HG03460 (cell line): ENCODE data around the gene IDH3G.
"Not testable (repeated sequence)": the region's sequence is repeated elsewhere in the genome, so short reads cannot be mapped to it uniquely, and the experiment has no call there.

Source experiments
- ATAC-seq: cut with Tn5 transposase; IDR thresholded peaks from one replicate; pipeline ENCODE4 v1.9.1; 2021; ENCODE audit not compliant: unreplicated experiment

Gene IDH3G

GRCh38 chrX:153794018-153794896 lies at the start of gene IDH3G, which contains the start of gene SSR4:
IDH3G (minus strand) TSS chrX:153794375; CDS start chrX:153794326, 49 bp downstream.
SSR4 (plus strand) TSS chrX:153794668; CDS start chrX:153794688, 20 bp downstream.
- ATAC-seq: peak; percentile 93

- no peak for ATAC-seq
Observed at GRCh38 chrX:153836921-153837320, 42.7 kb upstream of the IDH3G start.

- ATAC-seq: no peak
Observed at GRCh38 chrX:153832728-153833127, 38.6 kb upstream of the IDH3G start.

GRCh38 chrX:153831429-153832150 lies 37.4 kb upstream of the IDH3G start:
- ATAC-seq: no peak

GRCh38 chrX:153830640-153831428 lies 36.7 kb upstream of the IDH3G start:
- no peak for ATAC-seq

- no peak for ATAC-seq
Observed at GRCh38 chrX:153829799-153830639, 35.8 kb upstream of the IDH3G start, which contains the start of gene PDZD4. PDZD4 (minus strand) TSS chrX:153830544; CDS start chrX:153830298, 246 bp downstream.

- no peak for ATAC-seq
Observed at GRCh38 chrX:153829549-153829798, 35.3 kb upstream of the IDH3G start.

GRCh38 chrX:153828723-153829548 lies 34.8 kb upstream of the IDH3G start:
- no peak for ATAC-seq

- ATAC-seq: no peak
Observed at GRCh38 chrX:153828308-153828707, 34.1 kb upstream of the IDH3G start.

- ATAC-seq: no peak
Observed at GRCh38 chrX:153827903-153828302, 33.7 kb upstream of the IDH3G start.

- no peak for ATAC-seq
Observed at GRCh38 chrX:153827016-153827415, 32.8 kb upstream of the IDH3G start.

- no peak for ATAC-seq
Observed at GRCh38 chrX:153825042-153825441, 30.9 kb upstream of the IDH3G start.

GRCh38 chrX:153824348-153824747 lies 30.2 kb upstream of the IDH3G start:
- no peak for ATAC-seq

GRCh38 chrX:153821066-153821465 lies 26.9 kb upstream of the IDH3G start:
- no peak for ATAC-seq

GRCh38 chrX:153820601-153821000 lies 26.4 kb upstream of the IDH3G start:
- ATAC-seq: no peak

- ATAC-seq: no peak
Observed at GRCh38 chrX:153819384-153820040, 25.3 kb upstream of the IDH3G start.

GRCh38 chrX:153818571-153819383 lies 24.6 kb upstream of the IDH3G start:
- no peak for ATAC-seq

- ATAC-seq: not testable (repeated sequence)
Observed at GRCh38 chrX:153818064-153818463, 23.9 kb upstream of the IDH3G start.
